IMR-90 (cell line): ENCODE results near the gene ERICH6. TPM values are rescaled to one million over a fixed set of nuclear protein-coding genes. Genes with fewer than 3 reads are reported as not detected.

Source experiments
- ATAC-seq: fragments of 200-7000 bp; cut with Tn5 transposase; 2 replicates; pipeline ENCODE4 v1.9.1; 2020; ENCODE audit warnings: low read depth, mild to moderate bottlenecking, moderate library complexity
- BruUV-seq: library from RNA; stranded (reverse); fragments of 400-500 nt; replicated peaks from 2 replicates; lab custom pipeline; 2021; lab: Mats Ljungman, UMichigan
- CTCF ChIA-PET: fragments of 300-600 bp; formaldehyde crosslinking; extraction: SDS; loops from one replicate; lab custom pipeline; 2021; ENCODE audit warnings: antibody characterized with exemption; lab: Yijun Ruan, JAX
- POLR2A ChIA-PET: fragments of 300-600 bp; sonication (Branson Sonifier 250); formaldehyde crosslinking; loops from one replicate; lab custom pipeline; 2022; ENCODE audit warnings: antibody characterized with exemption; ENCODE audit not compliant: unreplicated experiment; lab: Charles Lee
- DNase-seq: peaks from one replicate; pipeline ENCODE4 v3.0.0; 2013
- H2AFZ ChIP-seq: replicated peaks from 2 replicates; pipeline ENCODE3; 2013; ENCODE audit warnings: low read length, mild to moderate bottlenecking; ENCODE audit not compliant: poor library complexity
- H2AK5ac ChIP-seq: 2 replicates; pipeline ENCODE4 v1.6.1; 2013; ENCODE audit warnings: low read depth, low read length, inconsistent platforms
- H2AK9ac ChIP-seq: replicated peaks from 2 replicates; pipeline ENCODE3; 2013; ENCODE audit warnings: mild to moderate bottlenecking, low read depth, low read length, moderate library complexity; ENCODE audit not compliant: poor library complexity
- H2BK120ac ChIP-seq: 2 replicates; pipeline ENCODE4 v1.6.1; 2013; ENCODE audit warnings: low read depth, low read length, inconsistent platforms
- H2BK15ac ChIP-seq: 3 replicates; pipeline ENCODE4 v1.6.1; 2013; ENCODE audit warnings: low read depth, low read length, inconsistent platforms
- H2BK20ac ChIP-seq: 2 replicates; pipeline ENCODE4 v1.6.1; 2013; ENCODE audit warnings: low read depth, mild to moderate bottlenecking, inconsistent platforms, low read length, moderate library complexity
- H2BK5ac ChIP-seq: 2 replicates; pipeline ENCODE4 v1.6.1; 2013; ENCODE audit warnings: mild to moderate bottlenecking, low read depth, low read length, inconsistent platforms; ENCODE audit not compliant: poor library complexity, severe bottlenecking
- H3K14ac ChIP-seq: replicated peaks from 2 replicates; pipeline ENCODE4 v1.6.1; 2013; ENCODE audit warnings: low read depth, low read length, inconsistent platforms
- H3K18ac ChIP-seq: 2 replicates; pipeline ENCODE4 v1.6.1; 2013; ENCODE audit warnings: low read depth, low read length, control low read depth
- H3K23ac ChIP-seq: 2 replicates; pipeline ENCODE4 v1.6.1; 2013; ENCODE audit warnings: low read depth, low read length, inconsistent platforms
- H3K27ac ChIP-seq: 2 replicates; pipeline ENCODE4 v1.5.1; 2013; ENCODE audit warnings: mild to moderate bottlenecking, control low read depth, low read length; ENCODE audit not compliant: insufficient read depth
- H3K27me3 ChIP-seq: 2 replicates; pipeline ENCODE4 v1.6.1; 2013; ENCODE audit warnings: low read length; ENCODE audit not compliant: control insufficient read depth, insufficient read depth
- H3K36me3 ChIP-seq: 2 replicates; pipeline ENCODE4 v1.6.1; 2013; ENCODE audit warnings: low read length, mixed read lengths; ENCODE audit not compliant: control insufficient read depth, insufficient read depth
- H3K4ac ChIP-seq: 2 replicates; pipeline ENCODE4 v1.6.1; 2013; ENCODE audit warnings: low read depth, low read length, inconsistent platforms
- H3K4me1 ChIP-seq: 2 replicates; pipeline ENCODE4 v1.6.1; 2013; ENCODE audit warnings: low read length, mixed read lengths; ENCODE audit not compliant: control insufficient read depth, insufficient read depth
- H3K4me2 ChIP-seq: 2 replicates; pipeline ENCODE4 v1.6.1; 2013; ENCODE audit warnings: low read depth, mild to moderate bottlenecking, control low read depth, low read length, moderate library complexity
- H3K4me3 ChIP-seq: 2 replicates; pipeline ENCODE4 v1.5.1; 2013; ENCODE audit warnings: low read depth, mild to moderate bottlenecking, control low read depth, low read length, moderate library complexity; ENCODE audit not compliant: insufficient read depth
- H3K56ac ChIP-seq: 2 replicates; pipeline ENCODE4 v1.6.1; 2013; ENCODE audit warnings: low read length, inconsistent platforms; ENCODE audit not compliant: insufficient read depth; ENCODE audit errors: extremely low read depth
- H3K79me1 ChIP-seq, 2 experiments: 2 replicates each; pipeline ENCODE4 v1.6.1; 2013; ENCODE audit warnings: low read length in 2 of 2, inconsistent platforms in 1 of 2, low read depth in 1 of 2
- H3K9ac ChIP-seq: 2 replicates; pipeline ENCODE4 v1.6.1; 2013; ENCODE audit warnings: low read depth, low read length, control low read depth
- H3K9me1 ChIP-seq: 2 replicates; pipeline ENCODE4 v1.6.1; 2013; ENCODE audit warnings: low read length, inconsistent platforms; ENCODE audit not compliant: insufficient read depth
- H3K9me3 ChIP-seq: 2 replicates; pipeline ENCODE4 v1.6.1; 2013; ENCODE audit warnings: low read length; ENCODE audit not compliant: control insufficient read depth, insufficient read depth
- H4K20me1 ChIP-seq: 2 replicates; pipeline ENCODE4 v1.6.1; 2013; ENCODE audit warnings: low read length, inconsistent platforms; ENCODE audit not compliant: insufficient read depth
- H4K5ac ChIP-seq: 2 replicates; pipeline ENCODE4 v1.6.1; 2013; ENCODE audit warnings: mild to moderate bottlenecking, low read depth, low read length, control low read depth
- H4K8ac ChIP-seq, 2 experiments: 2 replicates each; pipeline ENCODE4 v1.6.1; 2013; ENCODE audit warnings: low read depth in 2 of 2, low read length in 2 of 2, control low read depth in 1 of 2, inconsistent platforms in 1 of 2
- H4K91ac ChIP-seq: 2 replicates; pipeline ENCODE4 v1.6.1; 2013; ENCODE audit warnings: low read depth, low read length, inconsistent platforms; ENCODE audit not compliant: insufficient read depth
- BHLHE40 ChIP-seq: fragments of 150-350 bp; IDR thresholded peaks from 2 replicates; pipeline ENCODE4 v1.6.1; 2016; ENCODE audit warnings: mild to moderate bottlenecking, low read depth, low read length
- CEBPB ChIP-seq: IDR thresholded peaks from 2 replicates; pipeline ENCODE4 v1.6.1; 2012; ENCODE audit warnings: low read depth, low read length, improper control_type of control experiment
- CHD1 ChIP-seq: IDR thresholded peaks from 2 replicates; pipeline ENCODE4 v1.6.1; 2012; ENCODE audit warnings: low read depth, low read length, improper control_type of control experiment
- FOS ChIP-seq: fragments of 150-350 bp; IDR thresholded peaks from 2 replicates; pipeline ENCODE4 v1.6.1; 2016; ENCODE audit warnings: low read depth, low read length
- MAFK ChIP-seq: IDR thresholded peaks from 2 replicates; pipeline ENCODE4 v1.6.1; 2012; ENCODE audit warnings: low read depth, low read length, improper control_type of control experiment
- MAZ ChIP-seq: IDR thresholded peaks from 2 replicates; pipeline ENCODE4 v1.6.1; 2012; ENCODE audit warnings: low read depth, mild to moderate bottlenecking, low read length, improper control_type of control experiment, moderate library complexity, borderline replicate concordance
- MXI1 ChIP-seq: IDR thresholded peaks from 2 replicates; pipeline ENCODE4 v1.6.1; 2012; ENCODE audit warnings: low read depth, mild to moderate bottlenecking, low read length, moderate library complexity, borderline replicate concordance
- NFE2L2 ChIP-seq: fragments of 150-350 bp; IDR thresholded peaks from 2 replicates; pipeline ENCODE4 v1.6.1; 2016; ENCODE audit warnings: low read depth, mild to moderate bottlenecking, low read length
- POLR2A ChIP-seq: IDR thresholded peaks from 2 replicates; pipeline ENCODE4 v1.6.1; 2012; ENCODE audit warnings: mild to moderate bottlenecking, low read depth, low read length
- RAD21 ChIP-seq: IDR thresholded peaks from 2 replicates; pipeline ENCODE4 v1.6.1; 2012; ENCODE audit warnings: low read length, improper control_type of control experiment
- RCOR1 ChIP-seq: IDR thresholded peaks from 2 replicates; pipeline ENCODE4 v1.6.1; 2012; ENCODE audit warnings: mild to moderate bottlenecking, low read length, improper control_type of control experiment; ENCODE audit not compliant: insufficient replicate concordance
- RFX5 ChIP-seq: IDR thresholded peaks from 2 replicates; pipeline ENCODE4 v1.8.0; 2012; ENCODE audit warnings: low read depth, mild to moderate bottlenecking, low read length, moderate library complexity
- SMC3 ChIP-seq: fragments of 150-350 bp; IDR thresholded peaks from 2 replicates; pipeline ENCODE4 v1.6.1; 2016; ENCODE audit warnings: low read depth, mild to moderate bottlenecking, antibody characterized with exemption, low read length, moderate library complexity
- WGBS, 2 experiments: methylation state at CpG; one replicate each; pipeline versions ENCODE4 v1.1.5 to v1.1.7; 2013; ENCODE audit warnings: missing lambda C conversion rate in 2 of 2; ENCODE audit not compliant: insufficient read length in 1 of 2; ENCODE audit errors: extremely low coverage in 2 of 2; 5-methylcytosine and 5-hydroxymethylcytosine counted together
- dilution Hi-C: fragments of 300-500 bp; cut with HindIII; formaldehyde crosslinking; loops from one replicate; pipeline ENCODE4 v1.14.3; 2018; ENCODE audit warnings: low sequenced_read_pairs; ENCODE audit not compliant: unreplicated experiment
- in situ Hi-C: fragments of 300-500 bp; cut with MboI; formaldehyde crosslinking; loops from 3 replicates; pipeline ENCODE4 v1.14.3; 2019; ENCODE audit warnings: low sequenced_read_pairs, inconsistent platforms, mixed read lengths
- intact Hi-C: fragments of 100-400 bp; cut with micrococcal nuclease; formaldehyde crosslinking; loops from 2 replicates; pipeline ENCODE4 v1.10.0; 2022
- polyA plus RNA-seq, 3 experiments: library from polyadenylated mRNA; depleted of rRNA; stranded (reverse); fragments of >200 nt; gene quantifications; 2 replicates each; pipeline ENCODE4 v1.2.3, GENCODE V29; 2012; ENCODE audit warnings: low replicate concordance in 1 of 3
- total RNA-seq: library from RNA; depleted of rRNA; stranded (reverse); fragments of >200 nt; gene quantifications from 2 replicates; pipeline ENCODE4 v1.2.3, GENCODE V29; 2012
- TF ChIP-seq, protein P1 (sequence below): fragments of 150-350 bp; IDR thresholded peaks from 2 replicates; pipeline ENCODE4 v1.6.1; 2016; ENCODE audit warnings: low read depth, mild to moderate bottlenecking, low read length, moderate library complexity, borderline replicate concordance
- TF ChIP-seq, protein P2 (sequence below): conservative IDR thresholded peaks from 2 replicates; pipeline ENCODE4 v1.5.1; 2012; ENCODE audit warnings: mild to moderate bottlenecking, low read depth, low read length, improper control_type of control experiment
- TF ChIP-seq, protein P3 (sequence below): fragments of 150-350 bp; IDR thresholded peaks from 2 replicates; pipeline ENCODE4 v1.6.1; 2017; ENCODE audit warnings: mild to moderate bottlenecking, antibody characterized with exemption, low read length, low read depth

Gene ERICH6
- total and polyA plus RNA-seq, 2 of the 4 experiments (the other 2 are of a cell fraction), result under 0.01 TPM; not detected in 1

DNA sequence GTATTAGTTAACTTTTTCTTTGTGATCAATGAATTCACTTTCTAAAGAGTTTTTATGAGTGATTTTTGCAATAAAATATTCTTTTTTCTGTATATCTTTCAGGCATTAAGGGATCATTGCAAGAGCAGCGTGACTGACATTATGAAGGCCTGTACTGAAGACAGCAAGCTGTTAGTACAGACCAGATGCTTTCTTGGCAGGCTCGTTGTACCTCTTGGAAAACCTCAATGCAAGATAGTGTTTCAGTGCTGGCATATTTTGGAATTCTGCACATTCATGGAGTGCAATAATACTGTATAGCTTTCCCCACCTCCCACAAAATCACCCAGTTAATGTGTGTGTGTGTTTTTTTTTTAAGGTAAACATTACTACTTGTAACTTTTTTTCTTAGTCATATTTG, 76.2 kb downstream of the ERICH6 start:
- dilution Hi-C loops (no loop called here), intact Hi-C loops (no loop called here), in situ Hi-C loops (no loop called here)

More for the DNA sequence above, 76.2 kb downstream of the ERICH6 start:
- CTCF ChIA-PET, result no interaction called here
- Histone ChIP-seq H4K5ac (no peak overlapping the region), H4K20me1 (no peaks in the 10 kb centered on the region), H3K23ac (no peak overlapping the region), H2AFZ (no peak overlapping the region), H2BK120ac (no peak overlapping the region), H3K9ac (no peak overlapping the region), H4K91ac (no peak overlapping the region), H3K14ac (no peak overlapping the region), H3K9me3 (no peaks in the 10 kb centered on the region), H3K79me1 (peaks cover 2 to 3% of the 10 kb centered on the region in 2 experiments; a peak in 2 of 4 replicates), H3K27ac (no peak overlapping the region), H3K4me1 (no peaks in the 10 kb centered on the region), H2BK5ac (no peak overlapping the region), H3K18ac (no peak overlapping the region), H3K27me3 (no peaks in the 10 kb centered on the region), H3K4me3 (no peak overlapping the region), H3K36me3 (peaks cover 9% of the 10 kb centered on the region), H3K56ac (no peak overlapping the region), H2AK9ac (no peak overlapping the region), H2BK20ac (no peak overlapping the region), H2AK5ac (no peak overlapping the region), H3K9me1 (no peaks in the 10 kb centered on the region; the same call in 1 of the 2 replicates), H4K8ac (no peak overlapping the region), H2BK15ac (no peak overlapping the region), H3K4me2 (no peak overlapping the region), H3K4ac (no peak overlapping the region)
- POLR2A ChIA-PET, result no interaction called here
- ATAC-seq (no peak), DNase-seq (peak; percentile 40)
- BruUV-seq, result no TSS peak
- WGBS, 2 experiments, result no CpG with 5 or more reads among the region's 2 CpGs
- TF ChIP-seq POLR2A (no peak), BHLHE40 (no peak), RFX5 (no peak), CEBPB (no peak), CHD1 (no peak), RAD21 (no peak), FOS (no peak), MAFK (no peak), NFE2L2 (no peak), SMC3 (no peak), MXI1 (no peak), RCOR1 (no peak), MAZ (no peak)
- TF ChIP-seq, protein P1, sequence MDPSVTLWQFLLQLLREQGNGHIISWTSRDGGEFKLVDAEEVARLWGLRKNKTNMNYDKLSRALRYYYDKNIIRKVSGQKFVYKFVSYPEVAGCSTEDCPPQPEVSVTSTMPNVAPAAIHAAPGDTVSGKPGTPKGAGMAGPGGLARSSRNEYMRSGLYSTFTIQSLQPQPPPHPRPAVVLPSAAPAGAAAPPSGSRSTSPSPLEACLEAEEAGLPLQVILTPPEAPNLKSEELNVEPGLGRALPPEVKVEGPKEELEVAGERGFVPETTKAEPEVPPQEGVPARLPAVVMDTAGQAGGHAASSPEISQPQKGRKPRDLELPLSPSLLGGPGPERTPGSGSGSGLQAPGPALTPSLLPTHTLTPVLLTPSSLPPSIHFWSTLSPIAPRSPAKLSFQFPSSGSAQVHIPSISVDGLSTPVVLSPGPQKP, result no peak
- TF ChIP-seq, protein P2, sequence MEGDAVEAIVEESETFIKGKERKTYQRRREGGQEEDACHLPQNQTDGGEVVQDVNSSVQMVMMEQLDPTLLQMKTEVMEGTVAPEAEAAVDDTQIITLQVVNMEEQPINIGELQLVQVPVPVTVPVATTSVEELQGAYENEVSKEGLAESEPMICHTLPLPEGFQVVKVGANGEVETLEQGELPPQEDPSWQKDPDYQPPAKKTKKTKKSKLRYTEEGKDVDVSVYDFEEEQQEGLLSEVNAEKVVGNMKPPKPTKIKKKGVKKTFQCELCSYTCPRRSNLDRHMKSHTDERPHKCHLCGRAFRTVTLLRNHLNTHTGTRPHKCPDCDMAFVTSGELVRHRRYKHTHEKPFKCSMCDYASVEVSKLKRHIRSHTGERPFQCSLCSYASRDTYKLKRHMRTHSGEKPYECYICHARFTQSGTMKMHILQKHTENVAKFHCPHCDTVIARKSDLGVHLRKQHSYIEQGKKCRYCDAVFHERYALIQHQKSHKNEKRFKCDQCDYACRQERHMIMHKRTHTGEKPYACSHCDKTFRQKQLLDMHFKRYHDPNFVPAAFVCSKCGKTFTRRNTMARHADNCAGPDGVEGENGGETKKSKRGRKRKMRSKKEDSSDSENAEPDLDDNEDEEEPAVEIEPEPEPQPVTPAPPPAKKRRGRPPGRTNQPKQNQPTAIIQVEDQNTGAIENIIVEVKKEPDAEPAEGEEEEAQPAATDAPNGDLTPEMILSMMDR, result no peak
- TF ChIP-seq, protein P3, sequence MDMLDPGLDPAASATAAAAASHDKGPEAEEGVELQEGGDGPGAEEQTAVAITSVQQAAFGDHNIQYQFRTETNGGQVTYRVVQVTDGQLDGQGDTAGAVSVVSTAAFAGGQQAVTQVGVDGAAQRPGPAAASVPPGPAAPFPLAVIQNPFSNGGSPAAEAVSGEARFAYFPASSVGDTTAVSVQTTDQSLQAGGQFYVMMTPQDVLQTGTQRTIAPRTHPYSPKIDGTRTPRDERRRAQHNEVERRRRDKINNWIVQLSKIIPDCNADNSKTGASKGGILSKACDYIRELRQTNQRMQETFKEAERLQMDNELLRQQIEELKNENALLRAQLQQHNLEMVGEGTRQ, result no peak
